ENCODE measurements around the gene PPM1H.

PPM1H gene

GRCh38 chr12:62846491-62846890, 88.5 kb downstream of the PPM1H start:
- Histone ChIP-seq H3K36me3 (ENCODE audit: control insufficient read depth, insufficient read depth, low read length) (no peaks in the 10 kb centered on the region), H3K27ac (ENCODE audit: insufficient read depth, low read length, poor library complexity, severe bottlenecking) (no peak overlapping the region), H3K4me1 (ENCODE audit: control insufficient read depth, insufficient read depth, low read length, poor library complexity, severe bottlenecking) (no peaks in the 10 kb centered on the region), H3K27me3 (replicated peaks; ENCODE audit: control insufficient read depth, insufficient read depth, low read length, poor library complexity, severe bottlenecking) (no peaks in the 10 kb centered on the region), H3K4me3 (ENCODE audit: insufficient read depth, low read depth, low read length, poor library complexity, severe bottlenecking) (no peak overlapping the region), H3K9me3 (ENCODE audit: control insufficient read depth, low read length) (no peaks in the 10 kb centered on the region)
- DNase-seq: no peak

- no peak for DNase-seq
- no peak overlapping the region for H3K27ac ChIP-seq (ENCODE audit: insufficient read depth, low read length, poor library complexity, severe bottlenecking)
- no peaks in the 10 kb centered on the region for H3K4me1 ChIP-seq (ENCODE audit: control insufficient read depth, insufficient read depth, low read length, poor library complexity, severe bottlenecking)
Observed at GRCh38 chr12:62844915-62845314, 90.0 kb downstream of the PPM1H start.

GRCh38 chr12:62843716-62844115, 91.2 kb downstream of the PPM1H start:
- Histone ChIP-seq H3K9me3 (ENCODE audit: control insufficient read depth, low read length) (no peaks in the 10 kb centered on the region), H3K4me3 (ENCODE audit: insufficient read depth, low read depth, low read length, poor library complexity, severe bottlenecking) (no peak overlapping the region), H3K4me1 (ENCODE audit: control insufficient read depth, insufficient read depth, low read length, poor library complexity, severe bottlenecking) (no peaks in the 10 kb centered on the region), H3K36me3 (ENCODE audit: control insufficient read depth, insufficient read depth, low read length) (no peaks in the 10 kb centered on the region), H3K27me3 (replicated peaks; ENCODE audit: control insufficient read depth, insufficient read depth, low read length, poor library complexity, severe bottlenecking) (no peaks in the 10 kb centered on the region), H3K27ac (ENCODE audit: insufficient read depth, low read length, poor library complexity, severe bottlenecking) (no peak overlapping the region)
- DNase-seq: no peak

More at GRCh38 chr12:62844915-62845314, 90.0 kb downstream of the PPM1H start:
- H3K36me3 ChIP-seq (ENCODE audit: control insufficient read depth, insufficient read depth, low read length): no peaks in the 10 kb centered on the region
- H3K4me3 ChIP-seq (ENCODE audit: insufficient read depth, low read depth, low read length, poor library complexity, severe bottlenecking): no peak overlapping the region
- H3K27me3 ChIP-seq (replicated peaks; ENCODE audit: control insufficient read depth, insufficient read depth, low read length, poor library complexity, severe bottlenecking): no peaks in the 10 kb centered on the region
- H3K9me3 ChIP-seq (ENCODE audit: control insufficient read depth, low read length): no peaks in the 10 kb centered on the region

GRCh38 chr12:62841846-62842245, 93.1 kb downstream of the PPM1H start:
- no peak overlapping the region for H3K27ac ChIP-seq (ENCODE audit: insufficient read depth, low read length, poor library complexity, severe bottlenecking)
- no peak for DNase-seq
- no peaks in the 10 kb centered on the region for H3K4me1 ChIP-seq (ENCODE audit: control insufficient read depth, insufficient read depth, low read length, poor library complexity, severe bottlenecking)
- H3K36me3 ChIP-seq (ENCODE audit: control insufficient read depth, insufficient read depth, low read length): no peaks in the 10 kb centered on the region
- H3K4me3 ChIP-seq (ENCODE audit: insufficient read depth, low read depth, low read length, poor library complexity, severe bottlenecking): no peak overlapping the region
- no peaks in the 10 kb centered on the region for H3K27me3 ChIP-seq (replicated peaks; ENCODE audit: control insufficient read depth, insufficient read depth, low read length, poor library complexity, severe bottlenecking)
- no peaks in the 10 kb centered on the region for H3K9me3 ChIP-seq (ENCODE audit: control insufficient read depth, low read length)

GRCh38 chr12:62840806-62841205, 94.1 kb downstream of the PPM1H start:
- H3K4me1 ChIP-seq (ENCODE audit: control insufficient read depth, insufficient read depth, low read length, poor library complexity, severe bottlenecking): no peaks in the 10 kb centered on the region
- H3K27ac ChIP-seq (ENCODE audit: insufficient read depth, low read length, poor library complexity, severe bottlenecking): no peak overlapping the region
- no peaks in the 10 kb centered on the region for H3K9me3 ChIP-seq (ENCODE audit: control insufficient read depth, low read length)

GRCh38 chr12:62839869-62840660, 94.9 kb downstream of the PPM1H start:
- Histone ChIP-seq H3K9me3 (ENCODE audit: control insufficient read depth, low read length) (no peaks in the 10 kb centered on the region), H3K4me1 (ENCODE audit: control insufficient read depth, insufficient read depth, low read length, poor library complexity, severe bottlenecking) (no peaks in the 10 kb centered on the region), H3K4me3 (ENCODE audit: insufficient read depth, low read depth, low read length, poor library complexity, severe bottlenecking) (no peak overlapping the region), H3K36me3 (ENCODE audit: control insufficient read depth, insufficient read depth, low read length) (no peaks in the 10 kb centered on the region), H3K27me3 (replicated peaks; ENCODE audit: control insufficient read depth, insufficient read depth, low read length, poor library complexity, severe bottlenecking) (no peaks in the 10 kb centered on the region), H3K27ac (ENCODE audit: insufficient read depth, low read length, poor library complexity, severe bottlenecking) (no peak overlapping the region)
- DNase-seq: no peak

More at GRCh38 chr12:62840806-62841205, 94.1 kb downstream of the PPM1H start:
- DNase-seq: no peak
- Histone ChIP-seq H3K4me3 (ENCODE audit: insufficient read depth, low read depth, low read length, poor library complexity, severe bottlenecking) (no peak overlapping the region), H3K27me3 (replicated peaks; ENCODE audit: control insufficient read depth, insufficient read depth, low read length, poor library complexity, severe bottlenecking) (no peaks in the 10 kb centered on the region), H3K36me3 (ENCODE audit: control insufficient read depth, insufficient read depth, low read length) (no peaks in the 10 kb centered on the region)

GRCh38 chr12:62834971-62835547, 99.9 kb downstream of the PPM1H start:
- no peaks in the 10 kb centered on the region for H3K4me1 ChIP-seq (ENCODE audit: control insufficient read depth, insufficient read depth, low read length, poor library complexity, severe bottlenecking)
- H3K27me3 ChIP-seq (replicated peaks; ENCODE audit: control insufficient read depth, insufficient read depth, low read length, poor library complexity, severe bottlenecking): no peaks in the 10 kb centered on the region
- H3K4me3 ChIP-seq (ENCODE audit: insufficient read depth, low read depth, low read length, poor library complexity, severe bottlenecking): no peak overlapping the region
- H3K27ac ChIP-seq (ENCODE audit: insufficient read depth, low read length, poor library complexity, severe bottlenecking): no peak overlapping the region
- H3K36me3 ChIP-seq (ENCODE audit: control insufficient read depth, insufficient read depth, low read length): no peaks in the 10 kb centered on the region
- no peaks in the 10 kb centered on the region for H3K9me3 ChIP-seq (ENCODE audit: control insufficient read depth, low read length)
- no peak for DNase-seq

GRCh38 chr12:62834406-62834805, 100.5 kb downstream of the PPM1H start:
- Histone ChIP-seq H3K9me3 (ENCODE audit: control insufficient read depth, low read length) (no peaks in the 10 kb centered on the region), H3K4me3 (ENCODE audit: insufficient read depth, low read depth, low read length, poor library complexity, severe bottlenecking) (no peak overlapping the region), H3K27ac (ENCODE audit: insufficient read depth, low read length, poor library complexity, severe bottlenecking) (no peak overlapping the region), H3K27me3 (replicated peaks; ENCODE audit: control insufficient read depth, insufficient read depth, low read length, poor library complexity, severe bottlenecking) (no peaks in the 10 kb centered on the region), H3K36me3 (ENCODE audit: control insufficient read depth, insufficient read depth, low read length) (no peaks in the 10 kb centered on the region), H3K4me1 (ENCODE audit: control insufficient read depth, insufficient read depth, low read length, poor library complexity, severe bottlenecking) (no peaks in the 10 kb centered on the region)
- DNase-seq: no peak

GRCh38 chr12:62833634-62834033, 101.3 kb downstream of the PPM1H start:
- Histone ChIP-seq H3K36me3 (ENCODE audit: control insufficient read depth, insufficient read depth, low read length) (no peaks in the 10 kb centered on the region), H3K9me3 (ENCODE audit: control insufficient read depth, low read length) (no peaks in the 10 kb centered on the region)

GRCh38 chr12:62832558-62832957, 102.4 kb downstream of the PPM1H start:
- Histone ChIP-seq H3K4me3 (ENCODE audit: insufficient read depth, low read depth, low read length, poor library complexity, severe bottlenecking) (no peak overlapping the region), H3K9me3 (ENCODE audit: control insufficient read depth, low read length) (no peaks in the 10 kb centered on the region), H3K27ac (ENCODE audit: insufficient read depth, low read length, poor library complexity, severe bottlenecking) (no peak overlapping the region), H3K27me3 (replicated peaks; ENCODE audit: control insufficient read depth, insufficient read depth, low read length, poor library complexity, severe bottlenecking) (no peaks in the 10 kb centered on the region), H3K36me3 (ENCODE audit: control insufficient read depth, insufficient read depth, low read length) (no peaks in the 10 kb centered on the region), H3K4me1 (ENCODE audit: control insufficient read depth, insufficient read depth, low read length, poor library complexity, severe bottlenecking) (no peaks in the 10 kb centered on the region)
- DNase-seq: no peak

More at GRCh38 chr12:62833634-62834033, 101.3 kb downstream of the PPM1H start:
- DNase-seq: no peak
- H3K27ac ChIP-seq (ENCODE audit: insufficient read depth, low read length, poor library complexity, severe bottlenecking): no peak overlapping the region
- no peaks in the 10 kb centered on the region for H3K4me1 ChIP-seq (ENCODE audit: control insufficient read depth, insufficient read depth, low read length, poor library complexity, severe bottlenecking)
- H3K4me3 ChIP-seq (ENCODE audit: insufficient read depth, low read depth, low read length, poor library complexity, severe bottlenecking): no peak overlapping the region
- H3K27me3 ChIP-seq (replicated peaks; ENCODE audit: control insufficient read depth, insufficient read depth, low read length, poor library complexity, severe bottlenecking): no peaks in the 10 kb centered on the region

All from effector memory CD4-positive, alpha-beta T cell (primary cell).